Measurements from ENCODE around the gene BTG4.

The BTG4 gene

DNA sequence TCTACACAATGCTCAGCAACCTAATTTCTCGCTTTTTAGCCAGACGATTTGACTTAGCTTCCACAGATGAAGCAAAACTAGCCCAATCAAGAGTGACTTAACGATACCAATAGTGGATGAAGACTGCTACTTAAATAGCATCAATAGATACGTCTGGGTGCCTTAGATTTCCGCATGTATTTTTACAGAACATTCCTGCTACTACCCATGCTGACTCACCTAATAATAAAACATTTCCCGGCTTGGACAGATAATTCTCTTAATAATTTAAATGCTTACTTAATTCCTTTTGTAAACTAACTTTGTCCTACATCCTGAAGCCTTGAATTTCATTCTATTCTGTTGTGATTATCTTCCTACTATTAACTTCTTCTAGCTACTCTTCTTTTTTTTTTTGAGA lies 23.1 kb upstream of the BTG4 start:
- no peak for DNase-seq

DNA sequence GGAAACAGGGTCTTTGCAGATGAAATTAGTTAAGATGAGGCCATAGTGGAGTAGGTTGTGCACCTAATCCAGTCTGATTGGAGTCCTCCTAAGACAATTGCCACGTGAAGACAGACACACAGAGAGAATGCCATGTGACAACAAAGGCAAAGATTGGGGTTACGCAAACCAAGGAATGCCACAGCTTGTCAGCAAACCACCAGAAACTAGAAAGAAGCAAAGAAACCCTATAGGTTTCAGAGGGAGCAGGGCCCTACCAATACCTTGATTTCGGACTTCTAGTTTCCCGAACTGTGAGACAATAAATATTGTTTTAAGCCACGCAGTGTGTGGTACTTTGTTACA lies 20.2 kb upstream of the BTG4 start:
- DNase-seq: no peak

DNA sequence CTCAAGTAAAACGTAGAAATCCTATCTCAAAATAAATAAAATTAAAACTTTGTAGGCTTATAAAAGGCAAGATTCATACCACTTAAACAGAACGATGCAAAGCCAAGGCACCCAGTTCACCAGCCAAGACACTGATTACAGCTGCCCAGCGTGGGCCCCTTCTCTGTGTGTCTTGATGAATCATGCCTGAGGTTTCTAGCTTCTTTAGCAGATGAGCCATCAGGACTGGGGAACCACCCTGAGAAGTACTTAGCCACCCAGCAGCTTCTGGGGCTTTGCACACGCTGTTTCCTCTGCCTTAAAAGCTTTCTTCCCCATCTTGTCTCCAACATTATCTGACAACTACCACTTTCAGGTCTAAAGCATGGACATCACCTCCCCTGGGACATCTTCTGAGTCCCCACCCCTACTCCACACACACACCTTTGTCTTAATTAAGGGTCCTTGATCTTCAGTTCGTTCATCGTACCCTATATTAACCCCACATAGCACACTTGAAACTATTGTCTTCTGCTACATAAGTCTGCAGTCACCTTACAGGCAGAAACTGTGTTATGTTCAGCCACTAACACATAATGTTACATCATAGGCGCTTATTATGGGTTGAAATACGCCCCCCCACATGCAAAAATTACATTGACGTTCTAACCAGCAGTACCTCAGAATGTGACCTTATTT lies 19.6 kb upstream of the BTG4 start:
- DNase-seq: no peak

DNA sequence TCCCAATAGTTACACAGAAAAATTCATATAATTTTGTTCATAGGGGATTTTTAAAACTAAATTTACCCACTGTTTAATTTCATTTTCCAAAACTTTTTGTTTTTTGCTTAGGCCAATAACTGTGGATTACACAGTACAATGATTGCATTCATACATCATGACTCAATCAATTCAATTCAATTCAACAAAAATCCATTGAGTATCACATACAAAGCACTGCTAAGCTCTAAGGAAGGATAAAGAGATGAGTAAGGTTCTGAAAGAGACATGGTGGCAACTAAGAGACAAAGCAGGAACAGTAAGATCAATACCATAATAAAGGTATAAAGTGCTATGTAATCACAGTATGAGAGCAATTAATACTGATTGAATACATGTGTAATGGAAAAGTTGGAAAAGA lies 18.9 kb upstream of the BTG4 start:
- no peak for DNase-seq

DNA sequence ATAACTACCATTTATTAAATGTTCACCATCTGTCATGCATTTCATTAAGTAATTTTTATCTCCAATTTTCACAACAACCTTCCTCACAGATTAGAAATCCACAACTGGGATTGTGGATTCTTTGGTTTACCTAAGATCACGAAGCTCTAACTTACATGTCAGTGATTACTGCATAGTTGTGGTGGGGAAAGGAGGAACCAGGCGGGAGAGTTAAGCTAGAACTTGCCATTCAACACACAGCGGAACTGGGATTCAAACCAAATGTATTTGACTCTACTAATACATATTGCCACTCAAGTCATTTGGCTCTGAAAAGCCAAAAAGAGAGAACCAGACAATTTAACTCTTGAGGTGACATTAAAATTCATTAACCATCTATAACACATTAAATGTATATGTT lies 17.9 kb upstream of the BTG4 start:
- DNase-seq: no peak

DNA sequence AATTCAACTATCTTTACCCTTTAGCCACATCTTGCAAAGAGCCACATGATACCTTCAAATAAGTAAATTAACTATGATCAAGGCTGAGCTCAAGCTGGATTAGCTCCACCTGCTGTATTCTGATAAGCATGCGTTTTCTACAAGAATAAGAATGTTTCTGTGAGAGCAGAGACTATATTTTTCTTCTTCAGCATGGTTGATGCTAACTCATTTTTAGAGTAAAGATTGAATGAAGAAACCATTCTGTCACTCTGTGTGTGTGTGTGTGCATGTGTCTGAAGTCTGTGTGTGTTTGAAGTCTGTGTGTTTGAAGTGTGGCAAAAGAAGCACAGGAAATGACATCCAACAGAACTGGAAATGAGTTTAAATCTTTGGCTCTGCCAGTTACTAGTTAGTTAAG lies 16.4 kb upstream of the BTG4 start:
- DNase-seq: no peak

DNA sequence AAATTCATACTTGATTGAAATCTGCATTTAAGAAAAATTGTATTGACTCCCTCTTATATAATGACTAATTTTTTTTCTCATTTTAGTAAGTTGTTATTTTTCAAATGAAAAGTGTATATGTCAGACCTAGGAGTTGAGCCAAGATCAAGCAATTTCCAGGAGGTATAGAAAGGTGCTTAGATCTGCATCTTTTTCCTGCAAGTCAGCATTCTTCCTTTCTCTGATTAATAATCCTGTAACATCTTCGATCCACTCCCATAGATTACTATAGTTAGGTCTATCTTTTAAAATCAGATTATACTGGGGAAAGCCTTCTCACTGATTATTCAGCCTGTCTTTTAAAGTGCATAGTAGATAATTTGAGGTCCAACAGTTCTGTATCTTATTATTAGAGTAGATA lies 15.1 kb upstream of the BTG4 start:
- no peak for DNase-seq

DNA sequence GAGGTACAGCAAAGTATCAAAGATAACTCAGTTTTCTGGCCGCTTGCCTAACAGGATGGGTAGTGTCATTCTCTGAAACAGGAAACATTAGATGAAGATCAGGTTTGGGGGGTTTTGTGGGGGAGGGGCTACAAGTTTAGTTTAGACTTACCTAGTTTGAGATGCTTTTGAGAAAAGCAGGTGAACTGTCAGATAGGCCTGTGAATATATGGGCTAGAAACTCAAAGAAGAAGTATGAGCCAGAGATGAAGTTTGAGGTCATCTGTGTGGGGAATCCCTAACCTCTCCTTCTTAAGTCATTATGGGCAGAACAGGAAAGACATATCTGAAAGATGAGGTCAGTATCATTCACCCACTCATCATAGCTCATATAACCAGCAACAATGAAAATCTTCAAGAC lies 14.3 kb upstream of the BTG4 start:
- DNase-seq: no peak

DNA sequence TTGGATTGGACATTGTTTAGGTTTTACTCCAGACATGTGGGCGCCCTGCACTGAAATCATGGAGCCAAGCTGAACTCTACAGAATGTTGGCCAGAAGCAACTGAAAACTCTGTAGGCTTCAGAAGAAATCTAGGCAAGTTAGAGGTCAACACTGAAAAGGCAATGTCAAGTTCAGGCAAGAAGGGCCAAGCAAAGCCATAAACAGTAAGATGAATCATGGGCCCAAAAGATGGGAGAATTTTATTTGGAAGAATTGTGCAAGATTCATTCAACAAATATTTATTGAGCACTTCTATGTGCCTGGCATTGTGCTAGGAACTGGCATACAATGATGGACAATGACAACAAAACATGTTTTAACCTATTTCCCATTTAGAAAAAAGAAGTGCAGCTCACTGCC lies 13.3 kb upstream of the BTG4 start:
- DNase-seq: no peak

DNA sequence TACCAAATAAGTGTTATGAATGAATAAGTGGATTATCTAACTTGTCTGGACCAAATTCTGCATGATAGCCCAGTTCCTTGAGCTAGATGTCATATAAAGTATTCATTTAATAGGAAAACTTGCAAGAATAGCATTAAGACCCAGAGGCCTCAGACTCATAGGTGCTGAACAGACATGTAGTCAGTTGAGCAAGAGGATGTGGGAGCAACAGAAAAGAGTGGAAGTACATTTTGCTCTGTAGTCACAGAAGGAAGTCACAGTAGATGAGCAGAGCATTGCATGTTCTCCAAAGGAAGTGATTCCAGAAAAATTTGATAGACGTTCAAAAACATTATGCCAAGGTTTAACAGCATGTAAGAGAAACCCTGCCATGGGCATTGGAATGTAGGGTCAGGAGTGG lies 11.9 kb upstream of the BTG4 start:
- DNase-seq: no peak

DNA sequence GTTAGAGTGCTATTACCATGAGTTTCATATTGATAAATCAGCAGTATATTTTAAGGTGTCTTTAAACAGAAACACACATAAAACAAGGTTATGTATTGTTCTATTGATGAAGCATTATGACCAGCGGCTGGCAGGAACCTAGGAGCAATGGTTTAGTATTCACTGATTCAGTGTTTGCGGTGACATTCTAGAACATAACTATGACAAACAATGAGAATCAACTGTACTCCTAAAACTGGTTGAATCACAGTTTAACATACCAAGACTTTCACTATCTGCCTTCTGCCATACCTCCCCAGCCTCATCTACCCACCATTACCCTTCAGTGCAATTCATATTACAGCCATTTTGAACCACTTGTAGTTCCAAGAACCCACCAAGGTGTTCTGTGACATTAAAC lies 11.2 kb upstream of the BTG4 start:
- no peak for DNase-seq

DNA sequence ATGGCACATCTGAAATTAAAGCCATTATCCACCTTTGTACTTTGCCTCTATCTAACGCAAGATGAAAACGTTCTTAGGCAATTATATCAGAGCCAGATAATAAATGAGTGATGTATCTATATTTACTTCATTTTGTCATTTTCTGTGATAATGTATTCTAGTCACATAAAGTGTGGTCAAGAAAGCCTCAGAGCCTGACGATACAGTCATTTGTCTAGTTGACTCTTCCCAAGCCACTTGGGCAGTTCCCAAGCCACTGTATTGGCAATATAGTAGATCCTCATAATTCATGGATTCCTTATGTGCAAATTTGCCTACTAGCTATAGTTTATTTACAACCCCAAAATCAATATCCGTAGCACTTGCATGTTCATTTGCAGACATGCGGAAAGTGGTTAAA lies 10.2 kb upstream of the BTG4 start:
- DNase-seq: no peak

DNA sequence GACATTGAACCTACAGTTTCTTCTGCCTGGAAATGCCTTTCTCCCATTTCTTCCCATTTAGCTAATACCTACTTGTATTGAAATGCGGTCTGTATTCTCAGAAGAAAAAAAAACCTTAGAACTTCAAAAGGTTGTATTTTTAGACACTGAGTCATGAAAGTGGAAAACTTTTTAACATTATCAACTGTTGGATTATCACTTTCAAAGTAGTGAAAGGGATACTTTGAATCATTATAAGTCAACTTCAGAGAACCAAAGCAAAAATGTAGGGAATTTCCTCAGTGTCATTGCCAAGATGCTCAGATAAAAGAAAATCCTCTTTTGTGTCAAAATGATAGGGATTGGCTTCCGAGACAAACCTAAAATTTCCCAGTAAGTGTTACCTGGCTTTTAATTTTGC lies 8.9 kb upstream of the BTG4 start:
- no peak for DNase-seq

DNA sequence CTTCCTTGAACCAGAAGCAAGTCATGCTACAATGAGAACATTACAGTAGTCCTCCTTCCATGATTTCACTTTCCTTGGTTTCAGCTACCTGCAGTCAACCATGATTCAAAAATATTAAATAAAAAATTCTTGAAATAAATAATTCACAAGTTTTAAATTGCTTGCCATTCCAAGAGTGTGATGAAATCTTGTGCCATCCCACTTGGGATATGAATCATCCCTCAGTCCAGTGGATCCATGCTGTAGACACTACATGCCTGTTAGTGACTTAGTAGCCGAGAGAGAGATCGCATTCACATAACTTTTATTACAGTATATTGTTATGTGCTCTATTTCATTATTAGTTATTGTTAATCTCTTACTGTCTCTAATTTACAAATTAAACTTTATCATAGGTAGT lies 8.4 kb upstream of the BTG4 start:
- no peak for DNase-seq

DNA sequence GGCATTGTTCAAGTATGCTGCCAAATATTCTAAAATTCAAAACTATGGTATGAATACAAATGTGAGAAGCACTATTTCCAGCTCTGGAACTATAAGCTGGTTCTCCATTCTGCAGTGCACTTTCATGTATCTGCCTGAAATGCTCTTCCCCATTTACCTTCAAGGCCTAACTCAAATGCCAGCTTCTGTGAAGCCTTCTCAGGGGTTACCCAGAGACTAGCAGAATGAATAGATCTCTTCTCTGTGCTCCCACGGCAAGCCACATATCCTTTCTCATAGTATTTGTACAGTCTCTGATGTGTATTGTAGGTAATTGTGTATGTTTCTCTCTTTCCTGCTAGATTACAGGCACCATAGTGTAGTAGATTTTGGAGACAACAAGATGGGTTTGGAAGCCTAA lies 6.5 kb upstream of the BTG4 start:
- no peak for DNase-seq

DNA sequence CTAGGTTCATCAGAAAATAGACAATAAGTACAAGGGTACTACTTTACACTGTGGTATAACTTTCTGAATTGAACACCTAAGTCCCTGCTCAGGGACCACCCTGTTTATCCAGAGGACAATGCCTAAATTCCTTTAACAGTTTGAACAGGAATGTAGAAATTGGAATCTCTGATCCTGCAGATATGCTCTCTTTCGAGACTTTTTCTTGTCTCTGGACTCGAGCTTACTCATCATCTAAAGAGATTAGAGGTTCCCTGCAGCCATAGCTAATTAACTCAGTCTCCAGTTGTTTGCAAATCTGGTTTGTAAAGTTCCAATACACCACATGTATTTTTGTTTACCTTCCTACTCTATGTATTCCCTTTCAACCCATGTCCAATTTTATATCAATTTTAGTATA lies 3.4 kb upstream of the BTG4 start:
- no peak for DNase-seq

DNA sequence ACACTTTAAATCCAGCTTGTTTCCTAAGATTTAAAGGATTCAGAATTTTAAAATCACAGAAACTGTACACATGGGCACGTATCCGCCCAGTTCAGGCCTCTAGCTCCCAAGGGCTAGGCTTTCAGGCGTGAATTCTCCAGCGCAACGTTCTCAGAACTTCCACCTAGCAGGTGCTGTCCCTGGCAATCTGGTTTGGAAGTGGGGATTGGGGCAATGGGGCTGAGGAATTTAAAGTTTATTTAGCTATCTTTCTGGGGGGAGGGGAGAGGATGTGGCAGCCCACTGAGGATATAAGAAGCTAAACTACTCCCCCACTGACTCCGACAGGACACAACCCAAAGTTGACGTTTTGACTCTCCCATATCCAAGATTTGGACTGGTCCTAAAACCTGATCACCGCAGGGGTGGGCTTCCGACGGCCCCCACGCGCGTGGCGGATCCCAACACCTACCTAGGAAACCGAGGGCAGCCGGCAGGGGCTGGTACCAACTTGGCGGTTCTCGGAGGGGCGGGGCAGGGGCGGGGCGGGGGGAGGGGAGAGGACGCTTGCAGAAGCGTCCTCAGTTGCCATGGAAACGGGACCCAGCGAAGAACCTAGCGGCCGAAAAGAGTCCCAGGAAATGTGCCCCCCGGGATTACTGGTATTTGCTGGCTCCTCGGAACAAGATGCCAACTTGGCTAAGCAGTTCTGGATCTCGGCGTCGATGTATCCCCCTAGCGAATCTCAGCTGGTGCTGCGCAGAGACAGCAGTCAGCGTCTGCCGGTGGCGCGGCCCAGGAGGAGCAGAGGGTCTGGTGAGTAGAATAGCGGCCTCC lies 2.2 kb upstream of the BTG4 start, which contains the start of gene HOATZ:
HOATZ (plus strand) TSS at position 563 of the 816 bp plus-strand sequence; CDS start at position 570, 7 bp downstream.
- DNase-seq: no peak

DNA sequence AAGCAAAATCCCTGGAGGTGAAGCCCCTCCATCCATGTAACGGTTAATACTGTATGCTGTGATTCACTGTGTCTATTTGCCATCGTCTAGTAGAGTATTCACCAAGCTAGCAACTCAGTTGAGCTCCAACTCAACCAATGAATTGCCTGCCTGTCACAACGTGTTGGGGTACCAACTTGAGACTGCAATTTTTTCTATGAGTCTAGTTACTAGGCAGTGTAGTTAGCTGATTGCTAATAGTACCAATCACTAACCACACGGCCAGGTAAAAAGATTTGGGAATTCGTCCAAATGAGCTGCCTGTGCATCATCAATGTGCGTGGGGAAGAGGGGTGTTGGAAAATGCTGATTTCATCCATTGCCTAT lies 1.0 kb upstream of the BTG4 start:
- DNase-seq: no peak

DNA sequence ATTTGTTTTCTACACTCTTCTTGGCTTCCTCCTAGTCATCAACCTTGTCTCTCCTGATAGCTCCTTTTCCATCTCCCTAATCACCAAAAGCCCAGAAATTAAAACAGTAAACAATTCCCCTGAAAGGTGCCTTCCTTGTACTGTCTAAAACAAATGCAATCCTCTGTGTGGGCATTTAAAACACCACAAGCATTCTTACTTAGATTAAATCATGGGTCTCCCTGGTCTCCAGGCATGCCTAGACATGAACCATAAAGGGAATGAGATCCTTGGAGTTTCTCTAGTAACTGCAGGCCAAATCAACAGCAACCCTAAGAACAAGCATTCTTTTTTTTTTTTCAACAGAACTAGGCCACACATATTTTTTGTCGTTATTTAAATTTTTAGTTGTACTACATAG lies 1.9 kb downstream of the BTG4 start:
- no peak for DNase-seq

DNA sequence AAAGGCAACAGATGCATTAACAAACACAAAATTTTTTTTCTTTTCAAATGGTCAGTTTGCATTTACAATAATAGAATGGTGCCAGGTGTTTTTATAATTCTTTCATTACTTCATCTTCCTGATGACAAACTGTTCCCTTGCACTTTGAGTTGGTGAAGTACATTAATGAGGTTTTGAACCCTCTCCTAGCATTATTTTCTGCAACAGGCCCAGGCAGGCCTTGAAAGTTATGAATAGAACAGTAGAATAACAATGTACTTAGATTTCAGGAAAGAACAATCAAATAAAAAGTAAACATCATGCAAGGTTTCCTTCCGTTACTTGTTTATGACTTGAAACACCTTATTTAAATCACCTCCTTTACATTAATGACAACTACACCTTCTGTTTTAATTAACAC lies 9.6 kb downstream of the BTG4 start:
- DNase-seq: no peak

DNA sequence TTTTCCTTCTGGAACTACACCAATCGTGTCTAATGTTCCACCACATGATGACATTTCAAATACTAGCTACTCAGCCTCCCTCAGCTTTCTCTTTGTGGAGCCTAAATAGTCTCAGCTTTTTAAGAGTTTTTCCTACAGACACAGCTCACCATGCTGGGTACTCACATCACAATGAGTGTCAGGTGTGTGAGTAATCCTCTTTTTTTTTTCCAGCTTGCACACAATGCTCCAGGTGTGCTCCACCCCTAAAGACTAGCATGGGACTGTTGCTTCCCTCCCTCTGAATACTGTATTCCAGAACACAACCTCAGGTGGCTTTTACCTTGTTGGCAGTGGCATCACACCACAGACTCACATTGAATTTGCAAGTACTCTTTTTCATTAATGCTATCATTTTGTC lies 11.7 kb downstream of the BTG4 start:
- DNase-seq: no peak

DNA sequence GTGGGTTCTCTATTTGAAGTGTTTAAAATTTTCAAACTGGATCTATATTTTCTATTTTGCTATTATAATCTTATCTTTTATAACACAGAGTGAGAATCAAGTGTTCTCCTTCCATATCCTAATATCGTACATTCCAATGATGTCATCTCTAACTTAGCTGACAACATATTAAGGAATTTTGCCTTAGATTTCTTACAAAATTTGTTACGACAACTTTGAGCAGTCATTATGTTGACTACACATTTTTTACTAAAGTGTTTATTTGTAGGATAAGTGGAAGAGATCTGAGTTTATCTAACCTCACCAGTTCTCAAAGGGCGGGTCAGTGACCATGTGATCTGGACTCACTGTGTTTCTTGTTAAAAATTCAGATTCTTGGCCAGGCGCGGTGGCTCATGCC lies 12.7 kb downstream of the BTG4 start:
- DNase-seq: no peak

DNA sequence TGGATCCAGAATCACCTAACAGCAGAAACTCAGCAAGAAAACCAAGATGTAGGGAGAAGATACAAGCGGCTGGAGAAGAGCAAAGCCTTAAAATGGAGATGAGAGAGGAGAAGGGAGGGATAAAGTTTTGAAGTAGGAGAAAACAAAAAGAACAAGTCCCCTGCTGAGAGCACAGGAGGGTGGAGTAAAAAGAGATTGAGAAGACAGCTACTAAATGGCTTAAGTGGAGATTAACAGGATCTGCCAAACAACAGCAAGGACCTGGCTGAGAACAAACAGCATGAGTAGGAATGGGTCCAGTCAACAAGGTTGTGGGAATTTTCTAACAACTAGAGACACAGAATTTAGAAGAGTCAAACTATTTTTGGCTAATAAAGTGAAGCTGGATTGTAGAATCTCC lies 18.1 kb downstream of the BTG4 start:
- DNase-seq: no peak

DNA sequence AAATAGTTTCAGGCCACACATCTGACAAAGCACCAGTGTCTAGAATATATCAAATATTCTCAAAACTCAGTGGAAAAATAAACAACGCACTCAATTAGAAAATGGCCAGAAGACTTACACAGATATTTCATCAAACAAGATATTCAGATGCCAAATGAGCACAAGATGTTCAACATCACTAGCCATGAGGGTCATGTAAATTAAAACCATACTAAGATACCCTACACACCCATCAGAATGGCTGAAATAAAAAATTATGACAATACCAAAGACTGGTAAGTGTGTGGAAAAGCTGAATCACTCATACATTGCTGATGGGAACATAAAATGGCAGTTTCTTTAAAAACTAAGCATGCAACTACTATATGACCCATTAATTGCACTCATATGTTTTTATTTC lies 21.7 kb downstream of the BTG4 start:
- DNase-seq: no peak

DNA sequence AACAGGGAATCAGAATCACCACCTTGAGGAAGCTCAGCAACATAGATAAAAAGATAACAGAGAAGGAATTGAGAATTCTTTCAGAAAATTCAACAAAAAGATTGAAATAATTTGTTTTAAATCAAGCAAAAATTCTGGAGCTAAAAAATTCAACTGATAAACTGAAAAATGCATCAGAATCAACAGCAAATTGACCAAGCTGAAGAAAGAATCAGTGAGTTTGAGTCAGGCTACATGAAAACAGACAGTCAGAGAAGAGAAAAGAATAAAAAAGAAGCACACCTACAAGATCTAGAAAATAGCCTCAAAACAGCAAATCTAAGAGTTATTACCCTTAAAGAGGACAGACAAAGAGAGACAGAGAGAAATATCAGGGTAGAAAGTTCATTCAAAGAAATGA lies 28.8 kb downstream of the BTG4 start:
- DNase-seq: no peak
